Measurements from ENCODE around the gene KCNJ16. TPM values are rescaled to one million over a fixed set of nuclear protein-coding genes. Genes with fewer than 3 reads are reported as not detected.

Gene KCNJ16
- total RNA-seq, 1 donor from 2014 or later = not detected

DNA sequence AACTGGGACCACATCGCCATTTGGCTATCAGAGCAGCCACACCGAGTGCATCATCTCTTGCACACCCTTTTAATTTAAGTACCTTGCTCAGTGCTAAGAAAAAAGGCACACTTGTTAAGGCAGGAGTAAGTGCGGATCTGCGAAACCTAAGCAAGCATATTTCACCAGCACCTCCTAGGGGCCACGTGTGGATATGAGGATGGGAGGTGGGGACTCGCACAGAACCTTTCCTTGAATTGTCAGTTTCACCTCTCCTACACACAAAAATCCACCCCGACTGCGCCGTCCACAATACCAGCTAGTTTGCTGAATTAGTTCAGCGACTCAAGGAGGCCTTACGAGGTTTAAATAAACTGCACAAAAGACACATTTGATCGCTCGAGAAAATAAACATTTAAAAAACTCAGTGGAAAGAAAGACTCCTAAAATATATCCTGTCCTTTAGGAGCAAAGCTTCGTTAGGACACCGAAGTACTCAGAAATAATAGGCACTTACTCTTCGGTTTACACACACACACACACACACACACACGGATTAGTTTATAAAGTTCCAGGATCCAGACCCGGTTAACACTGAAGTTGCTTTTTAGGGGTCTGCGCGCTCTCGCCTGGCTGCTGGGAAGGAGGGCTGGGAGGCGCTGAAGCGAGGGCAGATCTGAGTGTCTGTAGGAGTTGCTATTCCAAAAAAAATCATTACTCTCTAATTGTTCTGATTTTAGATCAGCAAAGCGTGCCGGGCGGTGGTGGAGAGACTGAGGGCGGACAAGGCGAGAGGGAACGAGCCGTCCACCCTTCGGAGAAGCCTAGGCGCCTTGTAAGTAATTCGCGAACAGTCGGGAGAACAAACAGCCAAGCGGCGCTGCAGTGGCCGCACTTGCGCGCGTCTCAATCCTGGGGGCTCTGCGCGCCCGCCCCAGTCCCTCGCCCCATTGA is 93.3 kb downstream of the KCNJ16 start:
- intact Hi-C loops (cut with micrococcal nuclease) = loop anchor here (2.0 kb wide), 3 partner anchors 32 to 600 kb away; no protein-coding TSS in a partner anchor
- Mint-ChIP-seq H3K27ac (no peak overlapping the region), H3K4me3 (peak overlapping the region; percentile 71), H3K4me1 (peaks cover 13% of the 10 kb centered on the region), H3K36me3 (ENCODE audit: low read depth) (no peaks in the 10 kb centered on the region), H3K27me3 (peaks cover 60% of the 10 kb centered on the region), H3K9me3 (no peaks in the 10 kb centered on the region)
- DNase-seq = peak; percentile 76

DNA sequence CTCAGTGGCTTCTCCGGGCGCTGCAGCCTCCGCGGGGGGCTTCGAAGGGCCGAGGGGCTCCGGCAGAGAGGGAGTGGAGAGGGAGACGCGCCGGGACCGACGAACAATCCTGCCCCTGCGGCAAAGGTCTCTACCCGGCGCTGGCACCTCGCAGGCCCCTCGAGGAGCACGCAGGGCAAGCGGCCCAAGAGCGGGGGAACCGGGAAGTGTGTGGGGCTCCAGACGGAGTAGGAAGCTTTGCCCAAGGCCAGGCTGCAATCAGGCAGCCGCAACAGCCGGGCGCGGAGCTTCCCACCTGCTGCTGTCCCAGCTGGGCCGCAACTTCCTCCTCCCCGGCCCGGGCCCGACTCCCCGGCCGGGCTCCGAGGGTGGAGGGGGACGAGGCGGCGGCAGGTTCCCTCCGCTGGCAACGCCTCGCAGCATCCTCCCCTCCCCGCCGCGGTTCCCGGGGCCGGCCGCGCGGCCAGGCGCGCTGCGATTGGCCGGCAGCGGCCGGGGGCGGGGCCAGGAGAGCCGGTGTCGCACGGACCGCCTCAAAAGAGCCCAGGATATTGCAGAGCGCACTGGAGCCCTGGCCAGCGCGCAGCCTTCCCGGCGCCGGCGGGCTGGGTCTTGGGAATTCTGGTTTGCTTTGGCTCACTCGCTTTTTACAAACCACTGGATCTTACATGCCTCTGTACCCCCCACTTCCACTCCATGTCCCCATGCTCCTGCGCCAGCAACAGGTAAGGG is 94.1 kb downstream of the KCNJ16 start, which contains the start of gene KCNJ2:
Gene KCNJ2, plus strand, starts transcription at position 556 of the 732 bp plus-strand sequence. CDS start 5,508 bp downstream, outside the sequence.
- H3K27ac Mint-ChIP-seq = no peak within 1 kb of the TSS
- H3K36me3 Mint-ChIP-seq (ENCODE audit: low read depth) = no peaks in the 10 kb centered on the region
- H3K27me3 Mint-ChIP-seq = peaks cover 61% of the 10 kb centered on the region
- peak within 1 kb of the TSS; percentile 71 for H3K4me3 Mint-ChIP-seq
- no peaks in the 10 kb centered on the region for H3K9me3 Mint-ChIP-seq
- peaks cover 13% of the 10 kb centered on the region for H3K4me1 Mint-ChIP-seq
- intact Hi-C loops (cut with micrococcal nuclease) = loop anchor here (2.0 kb wide), 3 partner anchors 32 to 600 kb away; no protein-coding TSS in a partner anchor
- DNase-seq = peak; percentile 91

DNA sequence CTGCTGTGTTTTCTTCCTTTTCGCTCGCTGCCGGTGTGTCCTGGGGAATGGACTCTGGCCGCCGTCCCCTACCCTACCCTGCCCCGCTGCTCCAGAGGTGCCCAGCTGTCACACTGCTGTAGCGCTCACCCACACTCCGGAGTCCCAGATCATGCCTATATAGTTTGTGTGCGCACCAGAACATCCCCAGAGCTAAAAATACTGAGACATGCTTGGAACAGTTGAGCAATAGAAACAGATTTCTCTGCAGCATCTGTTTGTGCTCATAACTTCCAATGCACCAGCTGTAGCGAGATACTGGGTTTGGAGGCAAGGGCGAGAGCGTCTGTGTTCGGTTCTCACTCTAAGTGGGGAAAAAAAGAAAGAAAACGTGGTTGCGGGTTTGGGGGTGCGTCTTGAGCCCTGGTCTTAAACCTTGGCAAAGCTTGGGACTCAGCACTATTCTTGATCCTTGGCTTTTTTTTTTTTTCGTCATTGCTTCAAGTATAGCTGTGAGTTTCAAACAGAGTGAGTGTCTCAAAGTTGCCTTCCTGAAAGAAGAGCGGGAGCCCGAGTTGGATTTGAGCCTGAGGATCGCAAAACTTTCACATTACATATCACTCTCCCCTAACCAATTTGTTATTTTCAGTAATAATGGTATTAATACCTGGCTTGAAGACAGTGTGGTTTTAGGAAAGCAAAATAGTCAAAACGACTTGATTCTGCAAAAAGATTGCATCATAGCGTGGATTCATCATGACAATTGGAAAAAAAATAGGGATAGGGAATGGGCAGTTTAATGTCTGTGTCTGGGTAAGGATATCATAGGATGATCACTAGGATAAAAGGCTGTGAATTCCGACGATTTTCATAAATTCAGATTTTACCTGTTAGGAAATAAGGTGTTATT is 94.9 kb downstream of the KCNJ16 start:
- peak; percentile 26 for DNase-seq
- peak overlapping the region; percentile 71 for H3K4me3 Mint-ChIP-seq
- H3K27me3 Mint-ChIP-seq = peaks cover 61% of the 10 kb centered on the region
- H3K36me3 Mint-ChIP-seq (ENCODE audit: low read depth) = no peaks in the 10 kb centered on the region
- no peaks in the 10 kb centered on the region for H3K9me3 Mint-ChIP-seq
- peaks cover 13% of the 10 kb centered on the region for H3K4me1 Mint-ChIP-seq
- intact Hi-C loops (cut with micrococcal nuclease) = loop anchor here (2.0 kb wide), 3 partner anchors 33 to 601 kb away; no protein-coding TSS in a partner anchor
- no peak overlapping the region for H3K27ac Mint-ChIP-seq

DNA sequence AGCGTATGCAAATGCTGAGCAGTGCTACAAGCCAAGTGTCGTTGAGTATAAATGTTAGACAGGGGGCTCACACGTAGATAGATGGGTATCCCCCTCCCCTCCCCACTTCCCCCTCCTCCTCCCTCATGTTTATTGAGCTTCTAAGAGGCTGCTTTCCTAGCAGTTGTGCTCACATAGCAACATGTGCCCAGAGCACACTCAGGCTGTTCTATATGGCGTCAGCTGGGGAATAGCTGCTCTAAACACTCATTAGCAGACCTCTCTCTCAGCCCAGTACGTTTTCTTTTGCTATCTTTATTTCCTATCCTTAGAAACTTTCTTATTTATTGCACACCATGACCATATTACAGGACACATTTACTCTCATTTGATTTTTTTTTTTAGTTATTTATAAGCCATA is 96.1 kb downstream of the KCNJ16 start:
- no peak for DNase-seq
- peaks cover 13% of the 10 kb centered on the region for H3K4me1 Mint-ChIP-seq
- intact Hi-C loops (cut with micrococcal nuclease) = no loop called here
- H3K27ac Mint-ChIP-seq = no peak overlapping the region
- peaks cover 58% of the 10 kb centered on the region for H3K27me3 Mint-ChIP-seq
- H3K36me3 Mint-ChIP-seq (ENCODE audit: low read depth) = no peaks in the 10 kb centered on the region
- no peak overlapping the region for H3K4me3 Mint-ChIP-seq
- H3K9me3 Mint-ChIP-seq = no peaks in the 10 kb centered on the region

DNA sequence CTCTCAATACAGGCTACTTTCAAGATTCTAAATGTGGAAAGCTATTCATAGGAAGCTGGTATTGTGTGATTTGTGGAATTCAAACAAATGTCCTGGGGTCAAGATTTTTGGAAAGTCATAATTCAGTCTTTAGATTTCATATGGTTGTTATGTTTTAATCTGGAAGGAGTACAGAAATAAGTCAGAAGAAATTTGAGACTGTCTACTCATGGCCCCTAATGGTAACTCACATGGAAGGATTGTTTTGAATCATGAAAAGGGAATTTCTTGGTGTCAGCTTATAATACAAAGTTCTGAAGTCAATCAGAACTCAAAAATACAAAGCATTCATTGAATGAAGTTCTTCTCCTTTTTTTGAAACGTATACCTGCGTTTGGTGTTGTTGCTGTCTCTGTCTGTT is 97.4 kb downstream of the KCNJ16 start:
- H3K4me3 Mint-ChIP-seq = no peak overlapping the region
- peaks cover 50% of the 10 kb centered on the region for H3K27me3 Mint-ChIP-seq
- no peaks in the 10 kb centered on the region for H3K36me3 Mint-ChIP-seq (ENCODE audit: low read depth)
- no peaks in the 10 kb centered on the region for H3K9me3 Mint-ChIP-seq
- DNase-seq = no peak
- peaks cover 13% of the 10 kb centered on the region for H3K4me1 Mint-ChIP-seq
- intact Hi-C loops (cut with micrococcal nuclease) = no loop called here
- H3K27ac Mint-ChIP-seq = no peak overlapping the region

DNA sequence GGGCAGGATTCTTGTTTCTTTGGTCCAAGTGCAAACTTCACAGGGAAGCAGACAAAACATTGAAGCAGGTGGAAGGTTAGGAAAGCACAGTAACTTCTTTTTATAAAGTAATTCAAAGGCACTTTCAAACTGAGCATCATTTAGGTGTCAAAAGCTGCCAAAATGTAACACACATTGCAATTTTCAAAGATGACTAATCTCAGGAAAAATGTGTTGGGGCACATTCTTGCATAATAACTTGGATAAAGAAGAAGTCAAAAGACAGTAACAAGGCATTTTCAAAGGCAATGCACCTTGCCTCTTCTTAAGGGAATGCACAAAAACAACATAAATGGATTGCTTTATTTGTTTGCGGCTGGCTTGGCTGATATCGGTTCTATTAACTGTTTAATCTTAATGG is 97.9 kb downstream of the KCNJ16 start:
- H3K9me3 Mint-ChIP-seq = no peaks in the 10 kb centered on the region
- intact Hi-C loops (cut with micrococcal nuclease) = no loop called here
- H3K4me1 Mint-ChIP-seq = peaks cover 13% of the 10 kb centered on the region
- no peak overlapping the region for H3K4me3 Mint-ChIP-seq
- DNase-seq = no peak
- H3K36me3 Mint-ChIP-seq (ENCODE audit: low read depth) = no peaks in the 10 kb centered on the region
- H3K27me3 Mint-ChIP-seq = peaks cover 47% of the 10 kb centered on the region
- H3K27ac Mint-ChIP-seq = no peak overlapping the region

DNA sequence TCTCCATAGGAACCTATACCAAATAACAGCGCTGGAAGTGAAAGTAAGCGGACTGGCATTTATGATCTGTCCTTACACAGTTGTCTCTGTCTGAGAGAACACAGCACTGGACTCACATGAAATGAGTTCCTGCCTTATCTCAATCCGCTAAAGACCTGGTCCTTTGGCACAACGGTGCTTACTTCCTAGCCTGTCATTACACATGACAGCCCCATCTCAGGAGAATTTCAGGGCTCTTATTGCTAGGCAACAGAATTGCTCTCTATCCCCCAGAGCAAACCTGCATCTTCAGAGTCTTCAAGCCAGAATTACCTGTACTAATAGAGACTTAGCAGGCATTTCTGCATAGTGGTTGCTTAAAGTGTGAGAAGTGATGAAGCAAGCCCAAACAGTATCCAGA is 98.7 kb downstream of the KCNJ16 start:
- Mint-ChIP-seq H3K27ac (no peak overlapping the region), H3K4me1 (peaks cover 7% of the 10 kb centered on the region), H3K36me3 (ENCODE audit: low read depth) (no peaks in the 10 kb centered on the region), H3K27me3 (peaks cover 43% of the 10 kb centered on the region), H3K9me3 (no peaks in the 10 kb centered on the region), H3K4me3 (no peak overlapping the region)
- intact Hi-C loops (cut with micrococcal nuclease) = no loop called here
- no peak for DNase-seq

DNA sequence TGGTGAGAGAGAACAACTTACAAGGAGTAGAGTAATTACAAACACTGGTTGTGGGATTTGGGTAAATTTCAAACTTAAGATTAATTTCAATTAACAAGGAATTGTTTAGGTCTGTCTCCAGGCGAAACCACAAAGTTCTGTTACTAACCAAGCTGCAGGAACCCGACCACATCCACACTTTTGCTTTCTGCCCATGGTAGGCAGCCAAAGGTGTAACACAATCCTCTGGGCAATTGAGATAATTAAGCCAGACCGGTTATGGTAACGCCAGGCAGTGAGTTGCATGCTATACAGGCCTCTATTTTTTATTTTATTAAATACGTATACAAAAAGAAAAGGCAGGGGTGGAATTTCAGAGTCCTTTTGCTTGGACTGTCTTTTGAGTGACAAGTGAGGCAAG is 106.4 kb downstream of the KCNJ16 start:
- H3K36me3 Mint-ChIP-seq (ENCODE audit: low read depth) = no peaks in the 10 kb centered on the region
- H3K9me3 Mint-ChIP-seq = no peaks in the 10 kb centered on the region
- intact Hi-C loops (cut with micrococcal nuclease) = no loop called here
- no peaks in the 10 kb centered on the region for H3K4me1 Mint-ChIP-seq
- H3K4me3 Mint-ChIP-seq = no peak overlapping the region
- no peak for DNase-seq
- H3K27ac Mint-ChIP-seq = no peak overlapping the region
- peaks cover 6% of the 10 kb centered on the region for H3K27me3 Mint-ChIP-seq

DNA sequence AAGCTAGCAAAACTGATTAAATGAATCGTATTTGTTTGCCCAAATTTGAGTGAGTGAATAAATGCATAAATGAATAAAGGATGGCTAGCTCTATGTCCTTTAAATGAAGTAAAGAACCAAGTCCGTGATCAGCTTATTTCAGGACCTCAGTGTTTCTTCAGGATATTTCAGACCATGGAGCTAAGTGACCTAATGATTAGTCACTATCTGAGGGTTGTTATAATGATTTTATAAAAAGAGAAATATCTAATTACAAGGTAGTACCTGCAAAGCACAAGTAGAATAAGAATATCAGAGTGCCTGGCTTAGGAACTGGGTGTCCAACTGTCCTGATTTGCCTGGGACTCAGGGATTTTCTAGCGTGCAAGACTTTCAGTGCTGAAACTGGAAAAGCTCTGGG is 106.8 kb downstream of the KCNJ16 start:
- peaks cover 6% of the 10 kb centered on the region for H3K27me3 Mint-ChIP-seq
- no peaks in the 10 kb centered on the region for H3K36me3 Mint-ChIP-seq (ENCODE audit: low read depth)
- no peak for DNase-seq
- no peaks in the 10 kb centered on the region for H3K4me1 Mint-ChIP-seq
- H3K27ac Mint-ChIP-seq = no peak overlapping the region
- H3K4me3 Mint-ChIP-seq = no peak overlapping the region
- no peaks in the 10 kb centered on the region for H3K9me3 Mint-ChIP-seq
- intact Hi-C loops (cut with micrococcal nuclease) = no loop called here

DNA sequence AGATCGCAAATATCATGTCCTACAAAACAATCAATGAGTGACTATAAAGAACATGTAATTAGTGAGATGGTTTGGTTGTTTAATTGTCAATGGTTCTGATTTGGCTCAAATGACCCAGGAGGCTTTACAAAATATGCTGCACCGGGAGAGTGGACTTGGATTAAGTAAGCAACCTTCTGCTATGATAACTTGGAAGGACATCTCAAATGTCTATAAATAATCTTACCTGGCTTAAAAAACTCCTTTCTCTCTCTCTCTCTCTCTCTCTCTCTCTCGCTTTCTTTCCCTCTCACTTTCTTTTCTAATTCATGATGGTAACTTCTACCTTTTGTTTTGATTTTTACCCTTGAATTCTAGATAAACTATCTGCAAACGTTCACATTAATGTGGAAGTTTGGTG is 108.5 kb downstream of the KCNJ16 start:
- no peak for DNase-seq
- intact Hi-C loops (cut with micrococcal nuclease) = no loop called here
- H3K36me3 Mint-ChIP-seq (ENCODE audit: low read depth) = no peaks in the 10 kb centered on the region
- no peak overlapping the region for H3K27ac Mint-ChIP-seq
- no peaks in the 10 kb centered on the region for H3K27me3 Mint-ChIP-seq
- no peak overlapping the region for H3K4me3 Mint-ChIP-seq
- no peaks in the 10 kb centered on the region for H3K9me3 Mint-ChIP-seq
- H3K4me1 Mint-ChIP-seq = no peaks in the 10 kb centered on the region

DNA sequence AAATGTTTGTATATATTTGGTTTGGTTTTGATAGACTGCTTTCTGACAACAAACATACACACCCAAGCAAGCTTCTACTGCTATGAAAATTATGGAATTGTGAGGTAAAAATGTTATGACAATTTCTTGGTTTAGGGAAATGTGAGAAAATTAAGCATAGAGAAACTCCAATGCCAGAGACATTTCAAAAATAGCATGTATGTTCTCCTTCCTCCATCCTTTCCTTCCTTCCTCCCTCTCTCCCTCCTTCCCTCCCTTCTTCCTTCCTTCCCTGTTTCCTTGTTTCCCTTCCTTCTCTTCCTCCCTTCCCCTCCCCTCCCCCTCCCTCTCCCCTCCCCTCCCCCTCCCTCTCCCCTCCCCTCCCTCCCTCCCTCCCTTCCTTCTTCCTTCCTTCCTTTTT is 109.2 kb downstream of the KCNJ16 start:
- no peaks in the 10 kb centered on the region for H3K36me3 Mint-ChIP-seq (ENCODE audit: low read depth)
- no peaks in the 10 kb centered on the region for H3K27me3 Mint-ChIP-seq
- intact Hi-C loops (cut with micrococcal nuclease) = no loop called here
- H3K4me3 Mint-ChIP-seq = no peak overlapping the region
- H3K9me3 Mint-ChIP-seq = no peaks in the 10 kb centered on the region
- no peaks in the 10 kb centered on the region for H3K4me1 Mint-ChIP-seq
- no peak for DNase-seq
- H3K27ac Mint-ChIP-seq = no peak overlapping the region

DNA sequence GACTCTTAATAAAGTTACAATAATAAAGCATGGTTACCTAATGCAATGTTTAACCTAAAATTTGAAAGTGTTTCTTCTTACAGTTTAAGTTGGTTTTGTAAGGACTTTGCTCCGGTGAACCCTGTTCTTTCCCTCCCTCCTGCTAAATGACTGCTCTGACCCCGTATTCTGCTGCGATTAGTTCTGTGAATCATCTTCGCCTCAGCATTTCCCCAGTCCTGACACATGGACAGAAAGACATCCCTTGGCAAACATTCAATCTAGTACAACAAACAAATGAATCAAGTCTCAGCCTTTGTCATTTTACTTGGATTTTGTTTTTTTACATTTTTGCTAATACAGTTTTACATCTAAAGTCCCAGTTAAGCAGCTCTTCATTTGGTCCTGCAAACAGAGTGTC is 109.7 kb downstream of the KCNJ16 start:
- Mint-ChIP-seq H3K36me3 (ENCODE audit: low read depth) (no peaks in the 10 kb centered on the region), H3K27me3 (no peaks in the 10 kb centered on the region), H3K27ac (no peak overlapping the region), H3K4me3 (no peak overlapping the region), H3K4me1 (no peaks in the 10 kb centered on the region), H3K9me3 (no peaks in the 10 kb centered on the region)
- intact Hi-C loops (cut with micrococcal nuclease) = no loop called here
- no peak for DNase-seq
